Measurements from ENCODE around the gene TMEM88. TPM values are rescaled to one million over a fixed set of nuclear protein-coding genes. Genes with fewer than 3 reads are reported as not detected.

Gene TMEM88
- total and polyA plus RNA-seq, 2 experiments from 2014 or later: not detected

GRCh38 chr17:7856811-7857712 lies 2.2 kb downstream of the TMEM88 start, which contains the start of gene NAA38:
NAA38 (minus strand) TSS chr17:7857559; CDS start chr17:7857463, 96 bp downstream.
- H4K20me1 ChIP-seq (ENCODE audit: insufficient read depth): no peaks in the 10 kb centered on the region
- TF ChIP-seq EZH2phosphoT487 (IDR thresholded peaks at IDR 0.05; ENCODE audit: insufficient read depth, low read depth) (no peak), EZH2 (IDR thresholded peaks at IDR 0.05; ENCODE audit: insufficient read depth, poor library complexity, severe bottlenecking) (no peak)
- H3K9me3 ChIP-seq (ENCODE audit: low read depth): no peaks in the 10 kb centered on the region
- DNase-seq: peak; percentile 100
- H3K4me2 ChIP-seq (ENCODE audit: unreplicated experiment): peak within 1 kb of the TSS; percentile 93
- H3F3A ChIP-seq (ENCODE audit: insufficient read depth): peaks cover 26% of the 10 kb centered on the region; the same call in 1 of the 2 replicates
- in situ Hi-C loops (cut with MboI): loop anchor here (10.0 kb wide), 1 partner anchor 112 kb away; no protein-coding TSS in a partner anchor
- H3K9ac ChIP-seq: peak within 1 kb of the TSS; percentile 86
- H3K79me2 ChIP-seq (ENCODE audit: insufficient read depth): peaks cover 38% of the 10 kb centered on the region
- peak within 1 kb of the TSS; percentile 80 for H3K4me3 ChIP-seq
- no peaks in the 10 kb centered on the region for H3K36me3 ChIP-seq (ENCODE audit: low read depth)
- H2AFZ ChIP-seq: peak within 1 kb of the TSS; percentile 84
- H3K4me1 ChIP-seq (ENCODE audit: insufficient read depth): 0 out of 2 replicates have a peak, but pooled peaks cover 17% of the 10 kb centered on the region
- no peaks in the 10 kb centered on the region for H3K27me3 ChIP-seq (replicated peaks; ENCODE audit: insufficient read depth)
- WGBS, 2 experiments (ENCODE audit: low coverage in 1 of 2, low lambda C conversion rate in 2 of 2, missing lambda C conversion rate in 2 of 2): 0 to 2% methylated on average over 64 of the region's 64 CpGs
- H3K9me2 ChIP-seq (ENCODE audit: insufficient read depth): no peaks in the 10 kb centered on the region
- peak within 1 kb of the TSS; percentile 88 for H3K27ac ChIP-seq

DNA sequence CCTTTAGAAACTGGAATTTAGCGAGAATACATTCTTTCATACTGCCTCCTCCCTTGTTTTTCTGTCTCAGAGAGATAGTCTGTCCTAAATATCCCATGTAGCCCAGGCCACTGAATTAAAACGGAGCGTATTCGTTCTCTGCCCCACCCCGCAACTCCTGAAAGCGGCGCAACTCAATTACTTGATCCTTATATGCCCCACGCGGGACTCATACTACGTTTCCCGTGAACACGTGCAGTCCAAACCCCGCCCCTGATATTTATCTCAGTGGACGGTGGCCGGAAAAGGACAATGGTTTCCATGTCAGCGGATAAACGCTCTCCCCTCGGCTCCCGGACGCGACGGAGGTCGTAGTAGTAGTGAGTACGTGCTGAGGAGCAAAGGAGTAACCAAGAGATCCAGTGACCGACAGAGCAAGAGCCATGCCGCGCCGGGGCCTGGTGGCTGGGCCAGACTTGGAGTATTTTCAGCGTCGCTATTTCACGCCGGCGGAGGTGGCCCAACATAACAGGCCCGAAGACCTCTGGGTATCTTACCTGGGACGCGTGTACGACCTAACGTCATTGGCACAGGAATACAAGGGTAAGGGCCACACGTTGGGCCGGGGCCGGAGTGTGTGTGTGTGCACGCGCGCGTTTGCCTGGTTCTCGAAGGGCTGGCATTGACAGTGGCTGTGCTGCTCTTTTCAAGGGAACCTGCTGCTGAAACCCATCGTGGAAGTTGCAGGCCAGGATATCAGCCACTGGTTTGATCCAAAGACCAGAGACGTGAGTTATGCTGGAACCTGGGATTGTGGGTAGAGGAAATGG lies 3.1 kb downstream of the TMEM88 start, which contains the start of gene CYB5D1:
Gene CYB5D1, plus strand, starts transcription at position 291 of the 809 bp plus-strand sequence. Its CDS starts 132 bp downstream, at position 423.
- DNase-seq: peak; percentile 98
- Histone ChIP-seq H3K9me3 (ENCODE audit: low read depth) (no peaks in the 10 kb centered on the region), H3K4me1 (ENCODE audit: insufficient read depth) (0 out of 2 replicates have a peak, but pooled peaks cover 17% of the 10 kb centered on the region), H3K79me2 (ENCODE audit: insufficient read depth) (peaks cover 34% of the 10 kb centered on the region), H3K9ac (peak within 1 kb of the TSS; percentile 86), H2AFZ (peak within 1 kb of the TSS; percentile 84), H4K20me1 (ENCODE audit: insufficient read depth) (no peaks in the 10 kb centered on the region), H3K36me3 (ENCODE audit: low read depth) (no peaks in the 10 kb centered on the region), H3K9me2 (ENCODE audit: insufficient read depth) (no peaks in the 10 kb centered on the region), H3K4me3 (peak within 1 kb of the TSS; percentile 80), H3K27me3 (replicated peaks; ENCODE audit: insufficient read depth) (no peaks in the 10 kb centered on the region), H3K27ac (peak within 1 kb of the TSS; percentile 88), H3F3A (ENCODE audit: insufficient read depth) (peaks cover 26% of the 10 kb centered on the region; the same call in 1 of the 2 replicates), H3K4me2 (ENCODE audit: unreplicated experiment) (peak within 1 kb of the TSS; percentile 93)
- TF ChIP-seq EZH2phosphoT487 (IDR thresholded peaks at IDR 0.05; ENCODE audit: insufficient read depth, low read depth) (no peak), EZH2 (IDR thresholded peaks at IDR 0.05; ENCODE audit: insufficient read depth, poor library complexity, severe bottlenecking) (no peak)
- WGBS, 2 experiments (ENCODE audit: low coverage in 1 of 2, low lambda C conversion rate in 2 of 2, missing lambda C conversion rate in 2 of 2): 1% methylated on average over 48 of the region's 48 CpGs
- in situ Hi-C loops (cut with MboI): loop anchor here (10.0 kb wide), 1 partner anchor 113 kb away; no protein-coding TSS in a partner anchor

- 3 to 4% methylated on average over 17 to 20 of the region's 20 CpGs for WGBS, 2 experiments (ENCODE audit: low coverage in 1 of 2, low lambda C conversion rate in 2 of 2, missing lambda C conversion rate in 2 of 2)
- Histone ChIP-seq H2AFZ (peak overlapping the region; percentile 84), H3K79me2 (ENCODE audit: insufficient read depth) (peaks cover 32% of the 10 kb centered on the region), H3K9me2 (ENCODE audit: insufficient read depth) (no peaks in the 10 kb centered on the region), H3F3A (ENCODE audit: insufficient read depth) (peaks cover 28% of the 10 kb centered on the region; the same call in 1 of the 2 replicates), H4K20me1 (ENCODE audit: insufficient read depth) (no peaks in the 10 kb centered on the region), H3K9me3 (ENCODE audit: low read depth) (no peaks in the 10 kb centered on the region), H3K27ac (peak overlapping the region; percentile 88), H3K4me3 (peak overlapping the region; percentile 80), H3K36me3 (ENCODE audit: low read depth) (no peaks in the 10 kb centered on the region), H3K9ac (peak overlapping the region; percentile 86), H3K4me2 (ENCODE audit: unreplicated experiment) (peak overlapping the region; percentile 93), H3K27me3 (replicated peaks; ENCODE audit: insufficient read depth) (no peaks in the 10 kb centered on the region), H3K4me1 (ENCODE audit: insufficient read depth) (0 out of 2 replicates have a peak, but pooled peaks cover 17% of the 10 kb centered on the region)
- in situ Hi-C loops (cut with MboI): loop anchor here (10.0 kb wide), 1 partner anchor 114 kb away; no protein-coding TSS in a partner anchor
- no peak for TF ChIP-seq EZH2 (IDR thresholded peaks at IDR 0.05; ENCODE audit: insufficient read depth, poor library complexity, severe bottlenecking)
- TF ChIP-seq EZH2phosphoT487 (IDR thresholded peaks at IDR 0.05; ENCODE audit: insufficient read depth, low read depth): no peak
- DNase-seq: peak; percentile 92
Measured at GRCh38 chr17:7858522-7858810, 3.6 kb downstream of the TMEM88 start.
